Left colon (tissue), 2 donors: ENCODE measurements around the gene SHISA6. TPM values are rescaled to one million over a fixed set of nuclear protein-coding genes. Genes with fewer than 3 reads are reported as not detected.

Experiments used
- ATAC-seq: fragments of 200-7000 bp; cut with Tn5 transposase; one replicate; pipeline ENCODE4 v1.9.1; 2020; ENCODE audit warnings: mild to moderate bottlenecking, moderate library complexity
- DNase-seq, 2 donors: peaks; one replicate each; pipeline ENCODE4 v3.0.0-alpha.2; 2020
- intact Hi-C, 2 donors: fragments of 100-400 bp; cut with DNase I in 1 of 2; cut with micrococcal nuclease in 1 of 2; formaldehyde crosslinking; loops; one replicate each; pipeline versions ENCODE4 v1.11.2 to v1.14.0; 2022; cut with DNase I, micrococcal nuclease
- total RNA-seq, 2 donors: library from RNA; stranded (reverse); fragmentation: NEBNext Ultra II Directional; extraction: Animal tissue kit (Norgen Biotek cat#: 25700); gene quantifications; one replicate each; pipeline ENCODE4 v1.2.1, GENCODE V29; 2021
- donor health status: DM: no; HTN: no; CAD: no.
- donor health status: DM: yes; HTN: yes; CAD: no.

The SHISA6 gene
- total RNA-seq, 2 donors from 2014 or later, result 0.53 to 0.70 TPM

DNA sequence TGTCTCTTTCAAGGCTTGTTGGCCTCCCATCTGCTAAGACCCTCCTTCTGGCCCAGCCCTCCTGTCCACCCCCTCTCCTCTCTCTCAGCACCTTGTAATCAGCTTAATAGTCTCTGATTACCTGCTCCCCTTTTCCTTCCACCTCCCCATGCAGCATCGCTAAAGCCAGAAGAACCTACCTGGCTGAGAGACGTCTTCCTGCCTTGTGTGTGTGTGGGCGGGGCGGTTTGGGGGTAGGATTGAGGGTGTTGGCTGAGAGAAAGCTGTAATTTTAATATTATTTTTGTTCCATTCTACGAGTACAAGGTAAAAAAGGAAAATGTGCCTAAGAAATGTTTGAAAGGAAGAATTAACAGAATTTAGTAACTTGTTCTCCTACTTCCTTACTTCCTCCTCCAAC lies 360.6 kb downstream of the SHISA6 start:
- intact Hi-C loops, result no loop called here
- ATAC-seq (no peak), DNase-seq (no peak)

DNA sequence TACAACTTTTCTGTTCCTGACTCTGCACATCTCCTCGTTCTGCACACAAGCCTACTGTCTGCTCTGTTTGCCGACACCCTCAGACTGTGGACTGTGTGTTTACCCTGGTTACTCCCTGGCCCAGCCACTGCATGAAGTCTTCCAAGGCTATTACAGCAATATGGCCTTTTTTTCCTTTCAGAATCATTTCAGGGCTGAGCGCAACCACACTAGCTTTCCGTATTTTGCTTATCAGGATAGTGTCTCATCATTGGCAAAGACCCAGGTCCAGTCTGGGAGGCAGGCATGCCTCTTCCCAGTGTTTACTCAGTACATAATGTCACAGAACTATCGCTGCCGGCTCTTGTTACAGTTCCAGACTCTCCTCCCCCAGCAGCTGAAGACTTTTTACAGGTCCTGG lies 367.4 kb downstream of the SHISA6 start:
- DNase-seq, result peak; percentile 58 to 76
- intact Hi-C loops, result no loop called here
- peak; percentile 96 for ATAC-seq

DNA sequence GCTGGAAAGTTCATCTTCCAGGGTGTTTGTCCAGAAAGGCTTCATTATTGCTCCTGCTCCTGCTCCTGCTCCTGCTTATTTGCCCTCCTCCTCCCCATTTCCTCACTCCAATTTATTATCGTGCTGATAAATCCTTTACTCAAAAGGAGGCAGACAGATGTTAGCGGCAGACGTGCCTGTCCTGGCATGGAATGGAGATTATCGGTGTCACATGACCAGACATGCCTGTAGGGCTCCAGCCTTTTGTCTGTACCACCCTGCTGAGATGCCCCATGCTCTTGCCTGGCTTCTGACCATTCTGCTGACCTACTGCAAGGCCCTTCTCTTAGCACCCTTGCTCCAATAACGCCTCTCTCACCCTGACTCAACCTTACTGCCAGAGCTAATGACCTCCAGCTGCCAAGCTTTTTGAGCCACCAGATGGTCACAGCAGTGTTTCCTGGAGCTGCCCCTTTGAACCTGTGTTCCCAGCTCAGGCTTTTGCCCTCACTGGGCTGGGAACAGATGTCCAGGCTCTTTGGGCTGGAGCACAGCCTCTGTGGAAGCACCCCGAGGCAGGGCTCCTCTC lies 370.1 kb downstream of the SHISA6 start:
- no peak for DNase-seq
- ATAC-seq, result no peak
- intact Hi-C loops, result no loop called here

DNA sequence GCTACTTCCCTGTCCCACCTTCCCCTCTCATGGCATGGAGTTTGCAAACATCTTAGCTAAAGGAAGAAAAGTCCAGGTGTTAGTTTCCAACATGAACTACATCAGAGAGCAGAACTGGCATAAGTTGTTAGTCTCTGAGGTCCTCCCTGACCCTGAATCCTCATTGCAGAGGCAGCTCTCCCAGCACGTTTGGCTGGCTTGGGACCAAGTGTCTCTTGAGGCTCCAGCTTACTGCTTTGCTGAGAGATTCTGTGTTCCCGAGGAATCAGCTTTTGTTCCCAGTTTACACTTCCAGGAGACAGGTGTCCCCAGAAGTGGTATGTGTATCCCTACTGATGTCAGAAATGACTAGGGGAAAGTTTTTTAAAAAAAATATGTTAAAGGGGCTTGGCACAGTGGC lies 371.9 kb downstream of the SHISA6 start:
- intact Hi-C loops, result no loop called here

More for the DNA sequence above, 371.9 kb downstream of the SHISA6 start:
- DNase-seq (no peak), ATAC-seq (no peak)
